Muscle of leg (tissue), 11 donors: Measurements from ENCODE around the gene FLNB. TPM values are rescaled to one million over a fixed set of nuclear protein-coding genes. Genes with fewer than 3 reads are reported as not detected.

Experiments used
- DNase-seq: peaks from one replicate; pipeline ENCODE4 v3.0.0; 2013
- H3K27ac ChIP-seq: one replicate; pipeline ENCODE4 v1.5.1; 2013; ENCODE audit warnings: mild to moderate bottlenecking, low read length, control low read depth
- H3K27me3 ChIP-seq: one replicate; pipeline ENCODE4 v1.6.1; 2013; ENCODE audit warnings: low read length; ENCODE audit not compliant: control insufficient read depth, insufficient read depth
- H3K36me3 ChIP-seq: one replicate; pipeline ENCODE4 v1.6.1; 2013; ENCODE audit warnings: low read length; ENCODE audit not compliant: control insufficient read depth, insufficient read depth
- H3K4me1 ChIP-seq: one replicate; pipeline ENCODE4 v1.6.1; 2013; ENCODE audit warnings: low read length; ENCODE audit not compliant: control insufficient read depth, insufficient read depth
- H3K4me3 ChIP-seq: one replicate; pipeline ENCODE4 v1.5.1; 2013; ENCODE audit warnings: low read length, control low read depth
- H3K9me3 ChIP-seq: replicated peaks from 2 replicates; pipeline ENCODE4 v1.6.1; 2013; ENCODE audit warnings: low read depth, low read length; ENCODE audit not compliant: control insufficient read depth
- WGBS: methylation state at CpG from one replicate; pipeline ENCODE4 v1.1.5; 2013; ENCODE audit warnings: missing lambda C conversion rate; ENCODE audit not compliant: insufficient coverage; 5-methylcytosine and 5-hydroxymethylcytosine counted together
- polyA plus RNA-seq, 8 donors: library from polyadenylated mRNA; unstranded; fragments of 120-200 nt; gene quantifications; one replicate each; pipeline versions ENCODE4 v1.2.1 to v1.2.3, GENCODE V29; 2013; ENCODE audit warnings: inconsistent platforms in 1 of 8, low replicate concordance in 1 of 8; ENCODE audit not compliant: insufficient read length in 8 of 8, insufficient read depth in 1 of 8
- total RNA-seq: library from RNA; stranded (reverse); fragments of 120-200 nt; gene quantifications from one replicate; pipeline ENCODE4 v1.2.4, GENCODE V29; 2013

Gene FLNB
- total and polyA plus RNA-seq, 9 donors: 44.4 to 87.1 (median 65.2) TPM

DNA sequence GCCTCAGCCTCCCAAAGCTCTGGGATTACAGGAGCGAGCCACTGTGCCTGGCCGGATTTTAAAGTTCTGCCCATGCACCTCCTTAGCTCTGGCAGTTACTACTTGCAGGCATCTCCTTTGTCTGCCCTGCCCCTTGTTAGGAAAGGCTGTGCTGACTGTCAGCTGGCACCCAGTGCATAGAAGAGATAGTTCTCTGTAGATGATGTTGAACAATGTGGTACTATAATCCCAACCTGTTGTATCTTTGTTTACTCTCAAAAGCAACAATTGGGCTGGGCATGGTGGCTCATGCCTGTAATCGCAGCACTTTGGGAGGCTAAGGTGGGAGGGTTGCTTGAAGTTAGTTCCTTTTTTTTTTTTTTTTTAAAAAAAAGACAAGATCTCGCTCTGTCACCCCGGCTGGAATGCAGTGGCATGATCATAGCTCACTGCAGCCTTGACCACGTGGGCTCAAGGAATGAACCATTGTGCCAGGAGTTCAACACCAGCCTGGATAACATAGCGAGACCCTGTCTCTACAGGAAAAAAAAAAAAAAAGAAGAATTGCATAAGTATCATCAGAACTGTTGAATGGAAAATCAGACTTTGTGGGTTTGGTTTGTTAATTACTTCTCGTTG, 30.6 kb downstream of the FLNB start:
- H3K27ac ChIP-seq: no peak overlapping the region
- H3K27me3 ChIP-seq: no peaks in the 10 kb centered on the region
- H3K4me1 ChIP-seq: peaks cover 19% of the 10 kb centered on the region
- 89% methylated on average over 3 of the region's 8 CpGs for WGBS
- H3K36me3 ChIP-seq: no peaks in the 10 kb centered on the region
- no peak overlapping the region for H3K4me3 ChIP-seq
- H3K9me3 ChIP-seq: no peaks in the 10 kb centered on the region
- no peak for DNase-seq

DNA sequence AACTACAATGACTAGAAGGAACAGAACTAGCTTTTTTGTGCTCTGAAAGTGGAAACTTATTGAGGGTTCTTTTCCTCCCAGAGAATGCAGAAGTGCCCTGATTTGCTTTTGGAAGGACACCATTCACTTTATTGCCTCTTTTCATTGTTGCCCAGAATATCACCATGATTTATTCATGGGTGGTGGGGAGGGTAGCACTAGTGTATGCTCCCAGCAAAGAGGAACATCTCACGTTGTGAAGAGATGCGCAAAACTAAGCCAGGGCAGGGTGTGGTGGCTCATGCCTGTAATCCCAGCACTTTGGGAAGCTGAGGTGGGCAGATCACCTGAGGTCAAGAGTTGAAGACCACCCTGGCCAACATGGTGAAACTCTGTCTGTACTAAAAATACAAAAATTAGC, 31.4 kb downstream of the FLNB start:
- Histone ChIP-seq H3K9me3 (no peaks in the 10 kb centered on the region), H3K27ac (no peak overlapping the region), H3K4me1 (peaks cover 27% of the 10 kb centered on the region), H3K4me3 (no peak overlapping the region), H3K27me3 (no peaks in the 10 kb centered on the region), H3K36me3 (no peaks in the 10 kb centered on the region)
- WGBS: 61% methylated on average over 2 of the region's 2 CpGs
- no peak for DNase-seq

DNA sequence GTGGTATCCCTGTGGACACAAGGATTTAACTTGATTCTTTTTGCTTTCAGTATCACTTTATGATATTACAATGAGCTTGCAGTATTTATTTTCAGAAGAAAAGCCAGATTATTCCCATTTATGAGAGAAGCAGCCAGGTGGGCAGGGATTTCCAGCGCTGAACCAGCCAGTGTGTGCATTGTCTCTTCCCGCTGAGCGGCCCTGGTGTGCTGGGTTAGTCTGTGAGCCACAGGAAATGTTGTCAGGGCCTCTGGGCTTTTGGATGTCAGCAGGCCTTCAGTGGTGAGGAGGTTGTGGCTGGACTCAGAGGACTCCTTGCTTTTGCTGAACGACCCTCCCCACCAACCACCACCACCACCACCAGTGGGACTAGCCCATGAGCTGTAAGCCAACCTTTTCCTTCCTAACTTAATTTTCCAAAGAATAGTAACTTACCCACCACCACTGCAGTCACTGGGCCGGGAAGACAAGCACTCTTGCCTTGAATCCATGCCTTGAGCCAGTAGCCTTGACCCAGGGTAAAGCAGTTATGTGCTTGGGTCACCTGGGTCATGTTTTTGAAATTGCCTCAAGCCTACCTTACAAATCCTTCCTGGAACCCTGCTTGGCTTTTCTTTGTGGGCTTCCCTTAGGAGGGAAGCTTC, 33.1 kb downstream of the FLNB start:
- WGBS: 20% methylated on average over 1 of the region's 5 CpGs
- no peaks in the 10 kb centered on the region for H3K27me3 ChIP-seq
- no peak overlapping the region for H3K4me3 ChIP-seq
- no peaks in the 10 kb centered on the region for H3K36me3 ChIP-seq
- DNase-seq: peak; percentile 38
- H3K4me1 ChIP-seq: peaks cover 35% of the 10 kb centered on the region
- H3K9me3 ChIP-seq: no peaks in the 10 kb centered on the region
- H3K27ac ChIP-seq: peak overlapping the region; percentile 52

DNA sequence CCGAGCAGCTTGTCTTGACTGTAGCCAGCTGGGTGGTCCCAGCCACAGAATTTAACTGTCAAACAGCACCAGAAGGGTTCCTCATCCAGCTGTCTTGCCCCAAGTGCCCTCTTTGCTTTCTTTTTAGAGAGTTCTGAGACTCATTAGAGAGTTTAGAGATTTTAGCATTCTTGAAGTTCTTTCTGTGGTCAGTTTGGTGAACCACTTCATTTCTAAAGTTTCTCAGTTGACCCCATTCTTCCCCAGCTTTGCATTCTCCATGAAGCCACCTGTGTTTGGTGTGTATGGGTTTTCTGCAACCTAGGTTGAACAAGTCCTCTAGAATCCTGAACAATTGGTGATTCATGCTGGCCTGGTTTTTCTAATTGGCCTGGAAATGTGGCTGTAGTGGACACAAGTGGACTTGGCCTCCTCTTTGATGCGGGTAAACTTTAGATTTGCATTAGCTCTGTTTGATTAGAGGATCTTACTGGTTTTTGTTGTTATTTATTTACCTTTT, 33.7 kb downstream of the FLNB start:
- Histone ChIP-seq H3K4me1 (peaks cover 35% of the 10 kb centered on the region), H3K4me3 (no peak overlapping the region), H3K27me3 (no peaks in the 10 kb centered on the region), H3K9me3 (no peaks in the 10 kb centered on the region), H3K36me3 (no peaks in the 10 kb centered on the region), H3K27ac (peak overlapping the region; percentile 25)
- 20% methylated on average over 1 of the region's 2 CpGs for WGBS
- DNase-seq: no peak

DNA sequence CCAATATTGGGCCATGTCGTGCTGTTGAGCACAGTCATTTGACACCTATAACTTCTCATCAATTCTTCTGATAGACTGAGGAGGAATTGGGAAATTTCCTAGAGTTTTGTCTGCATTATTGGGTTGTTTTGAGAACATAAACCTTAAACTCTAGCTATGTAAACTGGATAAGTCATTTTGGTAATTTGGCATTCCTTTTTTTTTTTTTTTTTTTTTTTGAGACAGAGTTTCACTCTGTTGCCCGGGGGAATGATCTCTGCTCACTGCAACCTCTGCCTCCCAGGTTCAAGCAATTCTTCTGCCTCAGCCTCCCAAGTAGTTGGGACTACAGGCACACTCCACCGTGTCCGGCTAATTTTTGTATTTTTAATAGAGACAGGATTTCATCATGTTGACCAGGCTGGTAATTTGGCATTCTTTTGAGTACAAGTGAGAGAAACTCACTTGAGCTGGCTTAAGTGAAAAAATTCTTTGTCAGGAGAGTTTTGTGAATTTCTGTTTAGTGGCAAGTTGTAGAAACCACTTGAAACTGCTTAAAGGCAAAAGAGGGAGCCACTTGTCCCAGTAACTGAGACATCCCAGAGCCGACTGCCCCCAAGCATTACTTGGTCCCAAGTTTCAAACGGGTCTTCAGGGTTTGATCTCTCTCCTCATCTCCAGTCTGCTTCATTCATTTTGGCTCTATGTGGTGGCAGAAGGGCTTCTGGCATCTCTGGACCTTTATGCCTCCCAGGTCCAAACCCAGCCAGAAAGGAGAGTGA, 34.9 kb downstream of the FLNB start:
- no CpG with 5 or more reads among the region's 6 CpGs for WGBS
- H3K27me3 ChIP-seq: no peaks in the 10 kb centered on the region
- H3K9me3 ChIP-seq: no peaks in the 10 kb centered on the region
- peaks cover 35% of the 10 kb centered on the region for H3K4me1 ChIP-seq
- no peaks in the 10 kb centered on the region for H3K36me3 ChIP-seq
- H3K4me3 ChIP-seq: no peak overlapping the region
- no peak overlapping the region for H3K27ac ChIP-seq
- no peak for DNase-seq

DNA sequence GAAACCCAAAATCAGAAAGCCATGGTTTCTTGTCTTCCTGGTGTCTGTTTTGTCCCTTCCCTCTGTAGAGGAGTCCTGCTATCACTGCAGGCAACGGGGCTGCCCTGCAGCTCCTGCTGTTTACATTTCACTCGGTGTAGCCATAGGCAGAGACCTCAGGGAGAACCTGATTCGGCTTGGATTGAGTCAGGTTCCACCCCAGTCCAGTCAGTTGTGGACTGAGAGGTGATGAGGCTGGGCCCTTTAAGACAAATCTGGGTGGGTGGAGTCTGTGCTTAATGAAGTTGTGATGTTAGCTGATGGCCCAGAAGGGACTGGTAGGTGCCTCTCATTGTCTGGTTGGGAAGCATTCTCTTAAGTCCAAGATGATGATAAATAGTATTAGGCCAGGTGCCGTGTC, 35.7 kb downstream of the FLNB start:
- no peaks in the 10 kb centered on the region for H3K9me3 ChIP-seq
- WGBS: 32% methylated on average over 3 of the region's 4 CpGs
- H3K27ac ChIP-seq: peak overlapping the region; percentile 67
- peaks cover 40% of the 10 kb centered on the region for H3K4me1 ChIP-seq
- H3K4me3 ChIP-seq: no peak overlapping the region
- no peaks in the 10 kb centered on the region for H3K27me3 ChIP-seq
- DNase-seq: no peak
- no peaks in the 10 kb centered on the region for H3K36me3 ChIP-seq

DNA sequence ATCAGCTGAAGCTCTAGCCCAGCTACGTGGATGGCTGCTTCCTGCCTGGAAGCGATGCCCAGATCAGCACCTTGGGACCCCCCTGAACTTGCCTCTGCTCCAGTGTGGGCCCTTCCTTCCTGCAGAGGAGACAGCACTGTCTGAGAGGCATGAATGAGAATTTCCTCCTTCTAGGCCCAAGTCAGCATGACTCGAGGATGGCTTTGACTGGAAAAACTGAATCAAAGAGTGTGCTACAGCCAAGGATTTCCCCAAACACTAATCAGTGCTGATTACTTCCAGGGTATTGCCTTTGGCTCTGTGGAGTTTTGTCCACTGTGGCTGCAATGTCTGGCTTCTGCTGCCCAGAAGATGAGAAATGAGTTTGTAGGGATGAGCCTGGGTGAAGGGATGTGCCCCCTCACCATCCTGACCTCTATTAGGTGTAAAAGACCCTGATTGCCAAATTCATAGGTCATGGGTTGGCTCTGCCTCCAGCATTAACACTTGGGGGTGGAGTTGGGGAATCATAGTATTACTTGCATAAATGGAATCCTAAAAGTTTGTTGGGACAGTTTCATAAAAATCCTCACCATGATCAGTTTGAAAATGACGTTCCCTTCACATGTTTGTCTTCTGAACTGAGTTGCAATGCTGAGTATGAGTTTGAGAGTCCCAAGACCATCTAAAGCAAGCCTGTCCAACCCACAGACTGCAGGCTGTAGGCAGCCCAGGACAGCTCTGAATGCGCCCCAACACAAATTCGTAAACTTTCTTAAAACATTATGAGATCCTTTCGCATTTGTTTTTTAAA, 36.7 kb downstream of the FLNB start:
- H3K4me1 ChIP-seq: peaks cover 48% of the 10 kb centered on the region
- DNase-seq: peak; percentile 96
- H3K9me3 ChIP-seq: no peaks in the 10 kb centered on the region
- H3K27me3 ChIP-seq: no peaks in the 10 kb centered on the region
- H3K4me3 ChIP-seq: no peak overlapping the region
- peak overlapping the region; percentile 67 for H3K27ac ChIP-seq
- 4% methylated on average over 3 of the region's 7 CpGs for WGBS
- no peaks in the 10 kb centered on the region for H3K36me3 ChIP-seq

DNA sequence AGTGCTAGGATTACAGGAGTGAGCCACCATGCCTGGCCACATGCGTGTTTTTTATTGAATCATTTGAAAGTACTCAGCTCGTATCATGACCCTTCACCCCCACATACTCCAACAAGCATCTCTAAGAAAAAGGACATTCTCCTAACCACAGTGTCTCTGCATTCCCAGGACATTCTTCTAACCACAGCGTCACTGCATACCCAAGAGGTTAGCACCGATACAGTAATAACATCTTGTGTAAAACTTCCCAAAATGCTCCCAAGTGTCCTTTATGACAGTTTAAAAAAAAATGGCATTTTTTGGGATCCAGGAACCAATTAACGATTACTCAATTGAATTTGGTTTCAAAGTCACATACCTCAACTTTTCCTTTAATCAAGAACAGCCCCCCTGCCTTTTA, 39.6 kb downstream of the FLNB start:
- no peaks in the 10 kb centered on the region for H3K36me3 ChIP-seq
- H3K9me3 ChIP-seq: no peaks in the 10 kb centered on the region
- no peak overlapping the region for H3K4me3 ChIP-seq
- H3K4me1 ChIP-seq: peaks cover 56% of the 10 kb centered on the region
- H3K27ac ChIP-seq: no peak overlapping the region
- no peak for DNase-seq
- 73% methylated on average over 5 of the region's 5 CpGs for WGBS
- H3K27me3 ChIP-seq: no peaks in the 10 kb centered on the region

DNA sequence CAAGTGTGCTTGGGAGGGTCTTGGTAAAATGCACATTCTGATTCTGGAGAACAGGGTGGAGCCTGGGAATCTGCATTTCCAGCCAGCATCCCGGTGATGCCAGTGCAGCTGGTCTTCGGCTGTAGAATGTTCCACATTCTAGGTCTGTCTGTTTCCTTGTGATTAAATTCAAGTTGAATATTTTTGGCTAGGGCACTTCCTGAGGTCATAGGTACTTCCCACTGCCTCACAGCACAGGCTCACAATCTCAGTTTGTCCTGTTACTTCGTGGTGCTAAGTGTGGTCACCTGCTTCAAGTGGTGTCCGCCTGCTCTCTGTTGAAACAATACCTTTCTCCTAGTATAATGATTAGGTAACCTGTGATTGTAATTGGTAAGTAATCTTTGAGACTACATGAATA, 40.1 kb downstream of the FLNB start:
- peak; percentile 23 for DNase-seq
- H3K27me3 ChIP-seq: no peaks in the 10 kb centered on the region
- H3K4me3 ChIP-seq: no peak overlapping the region
- peak overlapping the region; percentile 36 for H3K27ac ChIP-seq
- H3K36me3 ChIP-seq: no peaks in the 10 kb centered on the region
- H3K9me3 ChIP-seq: no peaks in the 10 kb centered on the region
- H3K4me1 ChIP-seq: peaks cover 56% of the 10 kb centered on the region
- 55% methylated on average over 2 of the region's 4 CpGs for WGBS
